A549 treated with AZD9567 at 1 μM for 4 hours (cell line): Measurements from ENCODE around the gene COQ7. TPM values are rescaled to one million over a fixed set of nuclear protein-coding genes. Genes with fewer than 3 reads are reported as not detected.

Source experiments
- total RNA-seq: library from RNA; stranded (reverse); fragments of 200-300 nt; extraction: Qiagen RNA extraction; gene quantifications from 5 replicates; pipeline ENCODE4 v1.2.3, GENCODE V29; 2022; ENCODE audit not compliant: insufficient read depth

The COQ7 gene
- 21.0 to 27.3 TPM (median 24.4 TPM) in 5 replicates for total RNA-seq

GRCh38 chr16:19067349-19068236 lies at the start of gene COQ7:
COQ7 (plus strand) TSS chr16:19067614; CDS start chr16:19067665, 51 bp downstream.

GRCh38 chr16:19113577-19114358 lies 46.4 kb downstream of the COQ7 start, which contains the start of gene ITPRIPL2:
ITPRIPL2 (plus strand) TSS chr16:19113964; CDS start chr16:19114462, 498 bp downstream.

Other genes with a start within 250 kb of the COQ7 start
- gene SMG1, start 141.2 kb upstream of the COQ7 start, total RNA-seq = 14.1 to 25.4 TPM (median 24.2 TPM) in 5 replicates
- 5.4 to 7.4 TPM (median 6.9 TPM) in 5 replicates for gene TMC7, start 83.7 kb upstream of the COQ7 start, total RNA-seq
- gene ITPRIPL2, start 46.4 kb downstream of the COQ7 start, total RNA-seq = 11.5 to 17.7 TPM (median 16.6 TPM) in 5 replicates
- gene SYT17, start 100.6 kb downstream of the COQ7 start, total RNA-seq = 9.0 to 21.1 TPM (median 10.4 TPM) in 5 replicates
- gene CLEC19A, start 218.1 kb downstream of the COQ7 start, total RNA-seq = 0.05 to 0.12 TPM (median 0.09 TPM) in 4 of 5 replicates, not detected in the other